Measurements from ENCODE around the gene GRPEL2.

Gene GRPEL2

DNA sequence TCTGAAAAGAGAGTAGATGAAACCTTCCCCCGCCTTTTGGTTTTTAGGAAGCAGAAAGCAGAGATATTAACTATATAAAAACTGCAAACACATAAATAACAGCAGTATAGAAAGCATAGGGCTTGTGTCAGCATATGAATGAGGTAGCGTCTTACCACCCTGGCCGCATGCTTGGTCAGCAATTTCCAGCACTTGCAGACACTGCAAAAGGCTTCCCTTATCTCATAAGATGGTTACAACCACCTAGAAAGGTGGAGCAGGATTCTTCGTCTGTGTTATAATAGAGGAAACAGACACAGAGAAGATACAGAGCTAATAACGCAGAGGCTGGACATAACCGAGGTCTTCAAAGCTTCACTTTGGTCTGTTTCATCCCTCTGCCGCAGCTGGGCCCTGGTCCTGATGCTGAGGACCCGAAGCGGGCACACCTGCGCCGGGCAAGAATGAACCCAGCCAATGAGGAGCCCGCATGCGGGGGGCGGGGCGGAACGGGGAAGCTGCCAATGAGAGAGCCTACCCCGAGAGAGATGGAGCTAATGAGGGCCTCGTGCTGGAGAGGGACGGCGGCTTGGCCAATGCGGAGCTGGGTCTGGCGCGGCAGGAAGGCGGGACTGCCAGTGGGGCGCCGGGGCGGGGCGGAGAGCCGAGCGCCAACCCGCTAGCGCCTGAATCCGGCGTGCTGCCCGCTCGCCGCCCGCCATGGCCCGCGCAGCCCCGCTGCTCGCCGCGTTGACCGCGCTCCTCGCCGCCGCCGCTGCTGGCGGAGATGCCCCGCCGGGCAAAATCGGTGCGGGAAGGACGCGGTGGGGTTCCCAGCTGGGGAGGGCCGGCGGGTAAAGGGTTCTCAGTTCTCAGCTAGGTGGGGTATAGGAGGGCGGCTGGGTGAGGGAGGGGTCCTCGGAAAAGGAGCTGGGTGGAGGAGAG, 12.3 kb downstream of the GRPEL2 start, which contains the start of gene PCYOX1L:
TSS of gene PCYOX1L (plus strand) at position 677 of the 924 bp plus-strand sequence. CDS start at position 700, 23 bp downstream.
- peak; percentile 97 for DNase-seq (ENCODE audit: low spot score)

GRCh38 chr5:149358294-149358651, 13.0 kb downstream of the GRPEL2 start:
- no peak for DNase-seq (ENCODE audit: low spot score)

- DNase-seq (ENCODE audit: low spot score), result no peak
These were observed 13.7 kb downstream of the GRPEL2 start for GRCh38 chr5:149358868-149359495.

DNA sequence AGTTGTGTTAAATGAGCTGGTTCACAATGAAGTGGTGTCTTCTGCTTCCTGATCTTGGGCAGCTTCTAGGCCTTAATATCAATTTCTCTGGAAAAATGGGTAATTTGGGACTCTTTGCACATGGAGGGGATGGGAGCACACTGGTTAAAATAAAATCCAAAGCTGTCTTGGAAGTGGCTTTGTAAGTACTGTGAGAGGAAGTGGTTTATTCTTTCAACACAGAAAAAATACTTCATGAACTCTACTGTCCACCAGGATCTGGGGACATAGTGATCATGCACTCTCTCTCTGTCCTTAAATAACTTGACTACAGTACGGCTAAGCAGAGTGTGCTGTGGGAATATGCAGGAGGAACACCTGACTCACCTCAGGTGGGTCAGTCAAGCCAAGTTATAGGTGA, 15.0 kb downstream of the GRPEL2 start:
- no peak for DNase-seq (ENCODE audit: low spot score)

DNA sequence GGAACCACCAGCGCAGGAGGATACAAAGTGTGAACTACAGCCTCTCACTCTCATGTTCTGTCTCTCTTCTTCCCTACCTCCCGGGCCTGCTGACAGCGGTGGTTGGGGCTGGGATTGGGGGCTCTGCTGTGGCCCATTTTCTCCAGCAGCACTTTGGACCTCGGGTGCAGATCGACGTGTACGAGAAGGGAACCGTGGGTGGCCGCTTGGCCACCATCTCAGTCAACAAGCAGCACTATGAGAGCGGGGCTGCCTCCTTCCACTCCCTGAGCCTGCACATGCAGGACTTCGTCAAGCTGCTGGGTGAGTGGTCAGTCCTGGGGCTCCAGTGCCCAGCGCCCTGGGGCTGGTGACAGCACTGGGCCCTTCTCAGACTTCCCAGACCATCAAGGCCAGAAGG, 17.2 kb downstream of the GRPEL2 start:
- no peak for DNase-seq (ENCODE audit: low spot score)

DNA sequence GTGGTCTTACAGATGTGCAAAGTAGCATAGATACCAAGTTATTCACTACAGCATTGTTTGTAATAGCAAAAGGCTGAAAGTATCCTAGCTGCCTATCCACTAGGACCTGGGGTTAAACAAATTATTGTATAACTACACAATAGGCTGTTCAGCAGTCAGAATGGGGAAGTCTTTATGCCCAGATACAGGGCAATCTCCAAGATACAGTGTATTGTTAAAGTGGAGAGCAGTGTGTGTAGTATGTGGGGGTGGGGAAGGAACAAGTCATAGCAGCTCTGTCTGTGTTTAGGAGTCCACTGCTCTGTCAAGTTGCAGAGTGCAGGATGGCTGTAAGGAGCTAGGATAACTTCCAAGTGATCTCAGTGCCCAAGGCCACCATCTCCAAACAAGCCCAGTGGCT, 18.1 kb downstream of the GRPEL2 start:
- DNase-seq (ENCODE audit: low spot score), result no peak

GRCh38 chr5:149363936-149364335, 18.6 kb downstream of the GRPEL2 start:
- no peak for DNase-seq (ENCODE audit: low spot score)

DNA sequence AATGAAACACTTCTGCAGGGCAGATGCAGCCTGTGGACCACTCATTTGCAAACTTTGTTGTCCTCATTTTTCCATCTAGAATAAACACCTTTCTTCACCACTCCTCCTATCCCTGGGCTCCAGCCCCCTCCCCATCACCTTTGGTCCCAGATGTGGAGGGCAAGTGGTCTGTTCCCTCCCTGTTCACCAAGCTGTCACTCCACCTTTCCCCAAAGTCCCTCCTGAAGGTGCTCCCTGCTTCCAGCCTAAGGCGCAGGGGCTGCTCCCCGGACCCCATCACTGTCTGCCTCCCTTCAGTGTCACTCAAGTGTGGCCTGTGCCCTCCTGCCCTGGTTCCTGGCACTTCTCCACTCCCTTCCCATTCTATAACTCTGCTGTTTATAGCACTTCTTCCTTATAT, 19.4 kb downstream of the GRPEL2 start:
- no peak for DNase-seq (ENCODE audit: low spot score)

DNA sequence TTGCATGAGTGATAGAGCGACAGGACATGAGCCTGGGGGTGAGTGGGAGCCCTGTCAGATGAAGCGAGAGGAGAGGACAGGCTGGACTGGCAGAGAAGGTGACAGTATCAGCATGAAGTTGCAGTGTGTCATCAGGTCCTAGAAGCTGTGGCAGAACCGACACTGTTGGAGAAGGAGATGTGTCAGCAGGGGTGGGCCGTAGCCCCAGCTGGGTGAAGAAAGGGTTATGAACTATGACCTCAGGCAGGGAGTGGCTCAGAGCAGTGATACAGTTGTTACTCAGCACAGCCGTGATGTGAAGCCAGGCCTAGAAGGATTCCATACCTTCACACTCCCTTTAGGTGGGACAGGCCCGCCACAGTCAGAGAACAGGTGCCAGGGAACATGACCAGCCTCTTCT, 20.1 kb downstream of the GRPEL2 start:
- DNase-seq (ENCODE audit: low spot score), result no peak

GRCh38 chr5:149366169-149366729, 20.9 kb downstream of the GRPEL2 start:
- no peak for DNase-seq (ENCODE audit: low spot score)

GRCh38 chr5:149367249-149367971, 22.1 kb downstream of the GRPEL2 start:
- peak; percentile 85 for DNase-seq (ENCODE audit: low spot score)

DNA sequence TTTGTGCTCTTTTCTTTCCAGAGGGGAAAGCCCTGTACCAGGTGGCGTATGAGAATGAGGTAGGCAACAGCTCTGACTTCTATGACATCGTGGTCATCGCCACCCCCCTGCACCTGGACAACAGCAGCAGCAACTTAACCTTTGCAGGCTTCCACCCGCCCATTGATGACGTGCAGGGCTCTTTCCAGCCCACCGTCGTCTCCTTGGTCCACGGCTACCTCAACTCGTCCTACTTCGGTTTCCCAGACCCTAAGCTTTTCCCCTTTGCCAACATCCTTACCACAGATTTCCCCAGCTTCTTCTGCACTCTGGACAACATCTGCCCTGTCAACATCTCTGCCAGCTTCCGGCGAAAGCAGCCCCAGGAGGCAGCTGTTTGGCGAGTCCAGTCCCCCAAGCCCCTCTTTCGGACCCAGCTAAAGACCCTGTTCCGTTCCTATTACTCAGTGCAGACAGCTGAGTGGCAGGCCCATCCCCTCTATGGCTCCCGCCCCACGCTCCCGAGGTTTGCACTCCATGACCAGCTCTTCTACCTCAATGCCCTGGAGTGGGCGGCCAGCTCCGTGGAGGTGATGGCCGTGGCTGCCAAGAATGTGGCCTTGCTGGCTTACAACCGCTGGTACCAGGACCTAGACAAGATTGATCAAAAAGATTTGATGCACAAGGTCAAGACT, 22.8 kb downstream of the GRPEL2 start:
- no peak for DNase-seq (ENCODE audit: low spot score)

GRCh38 chr5:149370878-149371277, 25.6 kb downstream of the GRPEL2 start:
- no peak for DNase-seq (ENCODE audit: low spot score)

- peak; percentile 76 for DNase-seq (ENCODE audit: low spot score)
These were observed 26.1 kb downstream of the GRPEL2 start for GRCh38 chr5:149371296-149371962.

GRCh38 chr5:149372076-149372795, 26.9 kb downstream of the GRPEL2 start:
- no peak for DNase-seq (ENCODE audit: low spot score)

GRCh38 chr5:149372932-149373331, 27.6 kb downstream of the GRPEL2 start:
- DNase-seq (ENCODE audit: low spot score), result no peak

DNA sequence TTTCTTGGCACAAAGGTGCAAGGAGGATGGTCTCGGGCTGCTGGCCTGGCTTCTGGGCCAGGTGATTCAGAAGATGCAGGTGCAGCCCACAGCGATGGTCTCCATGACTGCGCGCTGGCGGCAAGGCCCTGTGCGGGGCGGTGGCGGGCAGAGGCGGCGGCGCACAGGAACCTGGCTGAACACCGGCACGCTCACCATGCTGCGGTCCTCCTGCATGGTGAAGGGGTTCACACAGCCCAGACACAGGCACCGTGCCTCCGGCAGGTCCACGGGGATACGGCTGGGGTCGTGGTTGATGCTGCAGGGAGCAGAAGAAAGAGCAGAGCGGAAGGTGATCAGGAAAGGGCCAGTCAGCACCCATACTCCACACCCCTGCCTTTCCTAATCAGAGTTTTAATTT, 29.0 kb downstream of the GRPEL2 start:
- DNase-seq (ENCODE audit: low spot score), result no peak

DNA sequence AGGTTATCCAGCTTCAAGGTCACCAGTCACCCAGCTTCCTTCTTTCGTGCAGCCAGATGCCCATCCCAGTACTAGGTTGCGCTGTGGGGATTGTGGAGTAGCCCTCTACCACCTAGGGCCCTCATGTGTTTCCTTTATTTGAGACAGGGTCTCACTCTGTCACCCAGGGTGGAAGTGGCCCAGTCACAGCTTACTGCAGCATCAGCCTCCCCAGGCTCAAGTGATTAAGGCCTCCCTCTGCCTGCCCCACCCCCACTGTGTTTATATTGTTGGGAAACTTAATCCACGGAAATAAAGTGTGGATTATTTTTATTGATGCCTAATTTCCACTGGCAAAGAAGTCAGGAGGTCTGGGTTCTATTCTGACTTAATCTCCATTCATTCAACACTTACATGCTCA, 29.5 kb downstream of the GRPEL2 start:
- DNase-seq (ENCODE audit: low spot score), result no peak

DNA sequence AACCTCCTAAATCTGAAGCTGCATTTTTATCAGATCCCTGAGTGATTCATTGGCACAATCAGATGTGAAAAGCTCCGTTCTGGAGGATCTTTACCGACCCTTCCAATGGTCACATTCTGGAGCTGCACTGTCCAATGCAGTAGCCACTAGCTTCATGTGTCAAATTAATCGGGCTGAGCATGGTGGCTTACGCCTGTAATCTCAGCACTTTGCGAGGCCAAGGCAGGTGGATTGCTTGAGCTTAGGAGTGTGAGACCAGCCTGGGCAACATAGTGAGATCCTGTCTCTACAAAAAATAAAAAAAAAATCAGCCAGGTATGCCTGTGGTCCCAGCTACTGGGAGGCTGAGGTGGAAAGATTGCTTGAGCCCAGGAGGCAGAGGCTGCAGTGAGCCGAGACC, 30.1 kb downstream of the GRPEL2 start:
- DNase-seq (ENCODE audit: low spot score), result no peak

- no peak for DNase-seq (ENCODE audit: low spot score)
These were observed 30.8 kb downstream of the GRPEL2 start for GRCh38 chr5:149376104-149376503.

All from AG08396 (cell line).